Measurements from ENCODE around the gene SCLT1.

- TF ChIP-seq CTCF (conservative IDR thresholded peaks at IDR 0.05; ENCODE audit: low read length) = no peak
- TF ChIP-seq EZH2phosphoT487 (IDR thresholded peaks at IDR 0.05; ENCODE audit: borderline replicate concordance) = no peak
These were observed 248.4 kb downstream of the SCLT1 start for GRCh38 chr4:128844931-128845330.

Measured in Loucy (cell line).